Left ventricle myocardium inferior (tissue), 1 donor: ENCODE data around the gene LDLRAP1. TPM values are rescaled to one million over a fixed set of nuclear protein-coding genes. Genes with fewer than 3 reads are reported as not detected.

Experiments
- DNase-seq: peaks from one replicate; pipeline ENCODE4 v3.0.0-alpha.2; 2020
- H3K27ac ChIP-seq: fragments of 200-600 bp; replicated peaks from 2 replicates; pipeline ENCODE4 v1.8.0; 2021
- H3K27me3 ChIP-seq: fragments of 200-600 bp; 2 replicates; pipeline ENCODE4 v1.8.0; 2021; ENCODE audit warnings: low read depth
- H3K36me3 ChIP-seq: fragments of 200-600 bp; 2 replicates; pipeline ENCODE4 v1.8.0; 2021
- H3K4me1 ChIP-seq: fragments of 200-600 bp; 2 replicates; pipeline ENCODE4 v1.8.0; 2021
- H3K4me3 ChIP-seq: fragments of 200-600 bp; 2 replicates; pipeline ENCODE4 v1.8.0; 2021; ENCODE audit warnings: mild to moderate bottlenecking, moderate library complexity
- H3K9me3 ChIP-seq: fragments of 200-600 bp; replicated peaks from 2 replicates; pipeline ENCODE4 v1.8.0; 2021
- intact Hi-C: fragments of 100-400 bp; cut with micrococcal nuclease; formaldehyde crosslinking; loops from one replicate; pipeline ENCODE4 v1.11.0; 2022
- total RNA-seq: library from RNA; stranded (reverse); fragmentation: NEBNext Ultra II Directional; extraction: Animal tissue kit (Norgen Biotek cat#: 25700); gene quantifications from one replicate; pipeline ENCODE4 v1.2.1, GENCODE V29; 2021
- TF ChIP-seq, protein P1 (sequence below): fragments of 200-600 bp; IDR thresholded peaks from 2 replicates; pipeline ENCODE4 v1.8.0; 2021; ENCODE audit warnings: antibody characterized with exemption, mild to moderate bottlenecking, borderline replicate concordance
- donor health status: DM: no; HTN: yes; CAD: no; lungs with severe emphysema.

Gene LDLRAP1
- total RNA-seq, 1 donor from 2014 or later = 14.4 TPM

DNA sequence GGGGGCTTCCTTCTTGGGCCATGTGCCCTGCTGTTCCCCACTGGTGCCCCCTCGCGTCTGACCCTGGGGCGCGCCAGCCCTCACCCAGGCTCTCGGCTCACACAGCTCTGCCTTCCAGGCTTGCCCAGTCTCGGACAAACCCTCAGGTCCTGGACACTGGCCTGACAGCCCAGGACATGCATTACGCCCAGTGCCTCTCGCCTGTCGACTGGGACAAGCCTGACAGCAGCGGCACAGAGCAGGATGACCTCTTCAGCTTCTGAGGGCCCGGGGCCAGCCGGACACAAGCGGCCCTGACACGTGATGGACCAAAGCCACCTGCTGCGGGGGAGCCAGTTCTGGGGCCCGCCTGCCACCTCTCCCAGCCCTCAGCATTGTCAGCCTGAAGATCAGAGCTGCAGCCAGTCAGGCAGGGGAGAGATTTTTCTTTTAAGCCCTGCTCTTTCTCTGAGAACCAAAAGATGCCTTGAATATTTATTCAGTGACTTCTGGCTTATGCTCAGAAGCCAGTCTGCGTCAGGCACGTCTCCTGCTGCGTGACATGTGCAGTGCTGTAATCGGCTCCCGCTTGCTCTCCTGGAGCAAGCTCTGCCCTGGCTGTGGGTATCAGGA, 23.4 kb downstream of the LDLRAP1 start:
- intact Hi-C loops = no loop called here
- Histone ChIP-seq H3K9me3 (no peaks in the 10 kb centered on the region), H3K27me3 (no peaks in the 10 kb centered on the region), H3K4me3 (peak overlapping the region; percentile 1), H3K36me3 (peaks cover 19% of the 10 kb centered on the region), H3K27ac (peak overlapping the region; percentile 83), H3K4me1 (peaks cover 48% of the 10 kb centered on the region)
- DNase-seq = peak; percentile 62
- TF ChIP-seq, protein P1, sequence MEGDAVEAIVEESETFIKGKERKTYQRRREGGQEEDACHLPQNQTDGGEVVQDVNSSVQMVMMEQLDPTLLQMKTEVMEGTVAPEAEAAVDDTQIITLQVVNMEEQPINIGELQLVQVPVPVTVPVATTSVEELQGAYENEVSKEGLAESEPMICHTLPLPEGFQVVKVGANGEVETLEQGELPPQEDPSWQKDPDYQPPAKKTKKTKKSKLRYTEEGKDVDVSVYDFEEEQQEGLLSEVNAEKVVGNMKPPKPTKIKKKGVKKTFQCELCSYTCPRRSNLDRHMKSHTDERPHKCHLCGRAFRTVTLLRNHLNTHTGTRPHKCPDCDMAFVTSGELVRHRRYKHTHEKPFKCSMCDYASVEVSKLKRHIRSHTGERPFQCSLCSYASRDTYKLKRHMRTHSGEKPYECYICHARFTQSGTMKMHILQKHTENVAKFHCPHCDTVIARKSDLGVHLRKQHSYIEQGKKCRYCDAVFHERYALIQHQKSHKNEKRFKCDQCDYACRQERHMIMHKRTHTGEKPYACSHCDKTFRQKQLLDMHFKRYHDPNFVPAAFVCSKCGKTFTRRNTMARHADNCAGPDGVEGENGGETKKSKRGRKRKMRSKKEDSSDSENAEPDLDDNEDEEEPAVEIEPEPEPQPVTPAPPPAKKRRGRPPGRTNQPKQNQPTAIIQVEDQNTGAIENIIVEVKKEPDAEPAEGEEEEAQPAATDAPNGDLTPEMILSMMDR = no peak

DNA sequence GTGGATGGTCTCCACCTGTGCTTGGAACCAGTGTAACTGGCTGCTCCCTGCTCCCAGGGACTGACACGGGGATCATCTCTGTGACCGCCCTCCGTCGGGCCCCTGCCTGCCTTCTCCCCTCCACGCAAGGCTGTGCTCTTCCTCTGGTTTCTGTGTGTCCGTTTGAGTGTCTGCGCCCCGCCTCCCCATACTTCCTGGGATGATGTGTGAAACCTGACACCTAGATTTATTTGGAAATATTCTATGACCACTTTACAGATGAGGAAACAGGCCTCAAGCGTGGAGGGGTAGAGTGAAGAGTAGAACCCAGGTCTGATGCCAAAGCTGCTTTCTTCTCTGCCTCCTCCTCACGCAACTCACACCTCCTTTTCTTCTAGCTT, 24.3 kb downstream of the LDLRAP1 start:
- no peak for DNase-seq
- Histone ChIP-seq H3K9me3 (no peaks in the 10 kb centered on the region), H3K4me3 (no peak overlapping the region), H3K36me3 (peaks cover 12% of the 10 kb centered on the region), H3K27ac (peak overlapping the region; percentile 83), H3K4me1 (peaks cover 48% of the 10 kb centered on the region), H3K27me3 (no peaks in the 10 kb centered on the region)
- TF ChIP-seq, protein P1 = no peak
- intact Hi-C loops = no loop called here

DNA sequence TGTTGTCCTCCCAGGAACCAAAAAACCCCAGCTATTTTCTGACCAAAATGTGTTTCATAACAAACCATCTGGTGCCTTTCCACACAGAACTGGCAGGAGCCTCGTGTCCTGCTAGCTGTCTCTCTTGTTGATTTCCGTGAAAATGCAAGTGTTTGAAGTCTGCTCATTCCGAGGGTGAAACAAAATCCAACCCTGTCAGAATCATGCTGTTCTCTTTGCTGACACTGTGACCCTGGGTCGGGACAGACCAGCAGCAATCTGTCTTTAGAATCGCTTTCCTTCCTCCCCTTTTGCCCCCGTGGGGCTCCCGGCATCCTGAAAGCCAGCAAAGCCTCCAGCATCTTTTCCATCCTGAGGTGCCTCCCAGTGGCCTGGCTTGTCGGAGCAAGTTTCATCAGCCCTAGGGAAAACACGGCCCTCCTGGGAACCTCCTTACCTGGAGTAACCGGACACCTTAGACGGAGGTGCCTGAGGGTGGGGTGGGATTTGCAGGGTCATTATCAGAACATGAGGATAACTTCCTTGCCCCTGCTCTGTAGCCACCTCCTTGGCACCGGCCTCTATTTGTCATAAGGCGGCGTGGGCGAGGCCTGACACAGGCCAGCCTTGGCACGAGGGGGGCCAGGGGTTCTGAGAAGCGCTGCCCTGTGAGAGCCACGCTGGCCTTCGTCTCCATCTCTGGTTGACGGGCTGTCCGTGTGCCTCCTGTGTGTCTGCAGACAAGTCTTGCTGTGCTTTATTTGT, 24.9 kb downstream of the LDLRAP1 start:
- TF ChIP-seq, protein P1 = no peak

DNA sequence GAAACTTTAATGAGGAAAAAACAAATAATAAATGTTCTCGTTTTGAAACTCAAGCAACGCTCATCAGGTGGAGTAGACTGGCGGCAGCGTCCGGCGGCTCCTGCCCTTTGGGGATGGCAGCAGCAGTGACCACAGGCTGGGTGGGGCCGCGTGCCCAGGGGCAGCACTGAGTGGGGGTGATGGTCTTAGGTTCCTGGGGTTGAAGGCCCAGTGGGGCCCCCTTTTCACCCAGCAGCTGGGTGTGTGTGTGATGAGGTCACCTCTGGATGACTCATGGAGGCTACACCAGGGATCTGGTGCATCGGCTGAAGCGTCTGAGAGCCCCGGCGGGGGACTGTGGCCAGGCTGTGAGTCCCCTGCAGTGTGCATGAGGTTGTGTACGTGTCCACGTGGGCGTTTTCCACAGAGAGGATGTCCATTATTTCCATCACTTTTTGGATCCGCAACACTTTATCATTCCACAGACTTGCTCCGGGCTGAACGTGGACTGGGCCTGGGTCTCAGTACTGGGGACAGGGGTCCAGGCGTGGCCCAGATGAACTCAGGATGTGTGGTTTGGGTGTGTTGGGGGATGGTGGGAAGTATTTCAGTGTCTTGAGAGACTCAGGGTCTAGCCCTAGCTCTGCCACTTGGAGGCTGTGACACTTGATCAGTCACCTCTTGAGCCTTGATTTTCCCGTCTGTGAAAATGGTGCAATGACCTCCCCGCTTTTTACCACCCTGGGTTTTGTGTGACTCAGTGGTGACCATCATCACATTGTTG, 25.6 kb downstream of the LDLRAP1 start:
- TF ChIP-seq, protein P1 = no peak
- peaks cover under 1% of the 10 kb centered on the region for H3K36me3 ChIP-seq
- DNase-seq = no peak
- peaks cover 58% of the 10 kb centered on the region for H3K4me1 ChIP-seq
- H3K4me3 ChIP-seq = no peak overlapping the region
- H3K9me3 ChIP-seq = no peaks in the 10 kb centered on the region
- peak overlapping the region; percentile 83 for H3K27ac ChIP-seq
- intact Hi-C loops = no loop called here
- H3K27me3 ChIP-seq = peaks cover 5% of the 10 kb centered on the region

More for the DNA sequence above, 24.9 kb downstream of the LDLRAP1 start:
- Histone ChIP-seq H3K4me3 (no peak overlapping the region), H3K9me3 (no peaks in the 10 kb centered on the region), H3K4me1 (peaks cover 54% of the 10 kb centered on the region), H3K27ac (peak overlapping the region; percentile 83), H3K36me3 (peaks cover 8% of the 10 kb centered on the region), H3K27me3 (peaks cover 1% of the 10 kb centered on the region)
- DNase-seq = no peak
- intact Hi-C loops = no loop called here

DNA sequence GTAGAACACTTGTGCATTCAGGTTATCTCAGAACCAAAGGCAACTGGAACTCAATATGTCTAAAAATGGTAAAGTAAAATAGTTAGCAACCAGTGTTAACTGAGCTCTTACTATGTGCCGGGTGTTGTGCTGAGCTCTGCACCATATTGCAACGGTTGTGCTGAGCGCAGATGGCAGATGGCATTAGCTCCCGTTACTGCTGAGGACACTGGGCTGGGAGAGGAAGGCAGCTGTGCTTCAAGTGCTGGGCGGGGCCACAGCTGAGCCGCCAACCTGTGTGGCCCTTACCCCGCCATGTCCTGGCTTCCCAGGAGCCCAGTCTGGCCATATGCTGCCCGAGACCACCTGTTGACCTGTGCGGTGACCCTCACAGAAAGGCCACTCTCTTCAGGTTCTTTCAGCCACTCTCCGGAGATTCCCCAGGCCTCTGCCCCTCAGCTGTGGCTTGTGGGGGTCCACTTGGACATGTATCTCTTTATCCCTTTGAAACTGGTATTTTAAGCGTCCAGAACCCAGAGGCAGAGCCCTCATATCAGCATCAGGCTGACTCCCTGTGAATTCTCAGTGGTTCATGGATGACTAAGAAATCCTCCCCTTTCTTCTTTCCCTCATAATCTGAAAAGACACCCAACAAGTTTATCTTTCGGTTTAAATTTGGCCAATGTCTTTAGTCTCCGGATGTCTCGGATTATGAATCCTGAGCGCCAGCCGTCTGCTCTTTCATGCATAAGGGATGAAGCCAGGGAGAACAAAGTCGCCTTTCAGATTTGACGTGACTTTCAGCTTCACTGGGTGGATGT, 26.4 kb downstream of the LDLRAP1 start:
- Histone ChIP-seq H3K27me3 (peaks cover 5% of the 10 kb centered on the region), H3K4me3 (no peak overlapping the region), H3K4me1 (peaks cover 60% of the 10 kb centered on the region), H3K9me3 (no peaks in the 10 kb centered on the region), H3K27ac (peak overlapping the region; percentile 12), H3K36me3 (no peaks in the 10 kb centered on the region)
- intact Hi-C loops = no loop called here
- DNase-seq = no peak
- TF ChIP-seq, protein P1 = no peak
